Mucosa of descending colon (tissue), 3 donors: Measurements from ENCODE around the gene MAVS. TPM values are rescaled to one million over a fixed set of nuclear protein-coding genes. Genes with fewer than 3 reads are reported as not detected.

Experiments used
- ATAC-seq: fragments of 200-7000 bp; cut with Tn5 transposase; one replicate; pipeline ENCODE4 v1.9.1; 2020; ENCODE audit warnings: mild to moderate bottlenecking, moderate library complexity
- DNase-seq, 3 donors: peaks; one replicate each; pipeline ENCODE4 v3.0.0-alpha.2; 2020
- H3K36me3 ChIP-seq: fragments of 200-600 bp; one replicate; pipeline ENCODE4 v1.8.0; 2021; ENCODE audit warnings: low read depth, mild to moderate bottlenecking
- H3K4me1 ChIP-seq: fragments of 200-600 bp; one replicate; pipeline ENCODE4 v1.8.0; 2021; ENCODE audit warnings: low read depth, mild to moderate bottlenecking
- H3K4me3 ChIP-seq: fragments of 200-600 bp; one replicate; pipeline ENCODE4 v1.8.0; 2021; ENCODE audit warnings: mild to moderate bottlenecking
- H3K9me3 ChIP-seq: fragments of 200-600 bp; one replicate; pipeline ENCODE4 v1.8.0; 2021; ENCODE audit warnings: mild to moderate bottlenecking
- intact Hi-C, 2 donors: fragments of 100-400 bp; cut with DNase I in 1 of 2; cut with micrococcal nuclease in 1 of 2; formaldehyde crosslinking; loops; one replicate each; pipeline versions ENCODE4 v1.11.0 to v1.11.1; 2022; cut with DNase I, micrococcal nuclease
- total RNA-seq, 3 donors: library from RNA; stranded (reverse); fragmentation: NEBNext Ultra II Directional in 2 of 3; extraction: Animal tissue kit (Norgen Biotek cat#: 25700) in 2 of 3; gene quantifications; one replicate each; pipeline versions ENCODE4 v1.2.1 to v1.2.4, GENCODE V29; 2021 to 2023
- TF ChIP-seq, protein P1 (sequence below): fragments of 200-600 bp; IDR thresholded peaks from one replicate; pipeline ENCODE4 v1.8.0; 2022; ENCODE audit warnings: antibody characterized with exemption, mild to moderate bottlenecking
- donor health status: DM: no; HTN: no; CAD: no; lungs with moderate emphysema.
- donor health status: DM: no; HTN: no; CAD: no.
- donor health status: DM: no; HTN: yes; CAD: no.

MAVS gene
- total RNA-seq, 3 donors from 2014 or later = 60.7 to 79.5 (median 72.3) TPM

DNA sequence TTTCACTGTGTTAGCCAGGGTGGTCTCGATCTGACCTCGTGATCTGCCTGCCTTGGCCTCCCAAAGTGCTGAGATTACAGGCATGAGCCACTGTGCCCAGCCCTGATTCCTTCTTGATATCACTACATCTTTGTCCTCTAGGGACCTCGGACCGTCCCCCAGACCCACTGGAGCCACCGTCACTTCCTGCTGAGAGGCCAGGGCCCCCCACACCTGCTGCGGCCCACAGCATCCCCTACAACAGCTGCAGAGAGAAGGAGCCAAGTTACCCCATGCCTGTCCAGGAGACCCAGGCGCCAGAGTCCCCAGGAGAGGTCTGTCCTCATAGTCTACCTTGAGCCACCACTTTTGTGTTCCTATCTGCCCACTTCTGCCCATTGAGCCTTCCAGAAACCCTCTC, 14.6 kb downstream of the MAVS start:
- DNase-seq = no peak
- no peak for ATAC-seq

GRCh38 chr20:3862333-3862732, 15.7 kb downstream of the MAVS start:
- DNase-seq = no peak
- TF ChIP-seq, protein P1, sequence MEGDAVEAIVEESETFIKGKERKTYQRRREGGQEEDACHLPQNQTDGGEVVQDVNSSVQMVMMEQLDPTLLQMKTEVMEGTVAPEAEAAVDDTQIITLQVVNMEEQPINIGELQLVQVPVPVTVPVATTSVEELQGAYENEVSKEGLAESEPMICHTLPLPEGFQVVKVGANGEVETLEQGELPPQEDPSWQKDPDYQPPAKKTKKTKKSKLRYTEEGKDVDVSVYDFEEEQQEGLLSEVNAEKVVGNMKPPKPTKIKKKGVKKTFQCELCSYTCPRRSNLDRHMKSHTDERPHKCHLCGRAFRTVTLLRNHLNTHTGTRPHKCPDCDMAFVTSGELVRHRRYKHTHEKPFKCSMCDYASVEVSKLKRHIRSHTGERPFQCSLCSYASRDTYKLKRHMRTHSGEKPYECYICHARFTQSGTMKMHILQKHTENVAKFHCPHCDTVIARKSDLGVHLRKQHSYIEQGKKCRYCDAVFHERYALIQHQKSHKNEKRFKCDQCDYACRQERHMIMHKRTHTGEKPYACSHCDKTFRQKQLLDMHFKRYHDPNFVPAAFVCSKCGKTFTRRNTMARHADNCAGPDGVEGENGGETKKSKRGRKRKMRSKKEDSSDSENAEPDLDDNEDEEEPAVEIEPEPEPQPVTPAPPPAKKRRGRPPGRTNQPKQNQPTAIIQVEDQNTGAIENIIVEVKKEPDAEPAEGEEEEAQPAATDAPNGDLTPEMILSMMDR = no peak
- Histone ChIP-seq H3K4me3 (no peak overlapping the region), H3K4me1 (no peaks in the 10 kb centered on the region), H3K9me3 (no peaks in the 10 kb centered on the region), H3K36me3 (peaks cover 36% of the 10 kb centered on the region)
- intact Hi-C loops = no loop called here
- no peak for ATAC-seq

More for the DNA sequence above, 14.6 kb downstream of the MAVS start:
- intact Hi-C loops = no loop called here
- peaks cover 36% of the 10 kb centered on the region for H3K36me3 ChIP-seq
- H3K4me1 ChIP-seq = no peaks in the 10 kb centered on the region
- H3K4me3 ChIP-seq = no peak overlapping the region
- no peaks in the 10 kb centered on the region for H3K9me3 ChIP-seq
- TF ChIP-seq, protein P1 = no peak

GRCh38 chr20:3863317-3863716, 16.7 kb downstream of the MAVS start:
- peaks cover 36% of the 10 kb centered on the region for H3K36me3 ChIP-seq
- no peak for DNase-seq
- TF ChIP-seq, protein P1 = no peak

GRCh38 chr20:3864518-3864917, 17.9 kb downstream of the MAVS start:
- no peak for ATAC-seq
- peaks cover 4% of the 10 kb centered on the region for H3K4me1 ChIP-seq
- intact Hi-C loops = no loop called here

More at GRCh38 chr20:3863317-3863716, 16.7 kb downstream of the MAVS start:
- no peak overlapping the region for H3K4me3 ChIP-seq
- H3K9me3 ChIP-seq = no peaks in the 10 kb centered on the region
- intact Hi-C loops = no loop called here
- no peak for ATAC-seq
- no peaks in the 10 kb centered on the region for H3K4me1 ChIP-seq

GRCh38 chr20:3865152-3865886, 18.7 kb downstream of the MAVS start:
- ATAC-seq = no peak
- intact Hi-C loops = no loop called here

More at GRCh38 chr20:3864518-3864917, 17.9 kb downstream of the MAVS start:
- TF ChIP-seq, protein P1 = no peak
- Histone ChIP-seq H3K36me3 (peaks cover 36% of the 10 kb centered on the region), H3K4me3 (no peak overlapping the region), H3K9me3 (no peaks in the 10 kb centered on the region)
- DNase-seq = no peak

More at GRCh38 chr20:3865152-3865886, 18.7 kb downstream of the MAVS start:
- DNase-seq = no peak
- peaks cover 36% of the 10 kb centered on the region for H3K36me3 ChIP-seq
- TF ChIP-seq, protein P1 = no peak
- H3K9me3 ChIP-seq = no peaks in the 10 kb centered on the region
- H3K4me3 ChIP-seq = no peak overlapping the region
- H3K4me1 ChIP-seq = peaks cover 4% of the 10 kb centered on the region
